GM12873 (cell line): ENCODE results near the gene TRIM40.
A peak's percentile ranks its signal among the peaks of the same experiment; 100 is the strongest.

ENCODE experiments used
- CTCF ChIP-seq: IDR thresholded peaks from 2 replicates; pipeline ENCODE4 v1.5.1; 2012; ENCODE audit warnings: low read depth, mild to moderate bottlenecking, moderate library complexity, low read length, control low read depth; ENCODE audit not compliant: insufficient read depth; ENCODE audit errors: missing control alignments

TRIM40 gene

GRCh38 chr6:30164714-30165113 is 28.8 kb downstream of the TRIM40 start:
- TF ChIP-seq CTCF, result no peak

GRCh38 chr6:30167101-30167500 is 31.2 kb downstream of the TRIM40 start:
- no peak for TF ChIP-seq CTCF

- TF ChIP-seq CTCF, result no peak
Measured at GRCh38 chr6:30168741-30169140, 32.8 kb downstream of the TRIM40 start.

- peak; percentile 83 for TF ChIP-seq CTCF
Measured at GRCh38 chr6:30169658-30170614, 34.0 kb downstream of the TRIM40 start.

- TF ChIP-seq CTCF, result no peak
Measured at GRCh38 chr6:30171677-30172471, 35.9 kb downstream of the TRIM40 start.

- no peak for TF ChIP-seq CTCF
Measured at GRCh38 chr6:30172681-30173080, 36.7 kb downstream of the TRIM40 start.

- TF ChIP-seq CTCF, result no peak
Measured at GRCh38 chr6:30175765-30176164, 39.8 kb downstream of the TRIM40 start.
